ENCODE results near the gene TECR. TPM values are rescaled to one million over a fixed set of nuclear protein-coding genes. Genes with fewer than 3 reads are reported as not detected.

Gene TECR
- total and polyA plus RNA-seq, 2 of the 4 experiments (the other 2 are of a cell fraction) = 46.2 to 81.2 TPM

- Histone ChIP-seq H3K9me3 (ENCODE audit: control insufficient read depth, insufficient read depth, low read length) (no peaks in the 10 kb centered on the region), H3K9me1 (ENCODE audit: insufficient read depth, low read length) (no peaks in the 10 kb centered on the region), H4K20me1 (ENCODE audit: insufficient read depth, low read length) (peaks cover 18% of the 10 kb centered on the region), H2AFZ (replicated peaks; ENCODE audit: low read length, poor library complexity) (no peak overlapping the region), H3K56ac (ENCODE audit: extremely low read depth, insufficient read depth, low read length) (no peak overlapping the region), H4K91ac (ENCODE audit: insufficient read depth, low read depth, low read length) (no peak overlapping the region), H3K4ac (ENCODE audit: low read depth, low read length) (no peak overlapping the region), H2BK20ac (ENCODE audit: low read depth, low read length) (no peak overlapping the region), H4K8ac (ENCODE audit: low read depth in 2 of 2, low read length in 2 of 2) (no peak overlapping the region), H4K5ac (ENCODE audit: low read depth, low read length) (no peak overlapping the region), H3K4me2 (ENCODE audit: low read depth, low read length) (no peak overlapping the region), H3K18ac (ENCODE audit: low read depth, low read length) (no peak overlapping the region), H3K14ac (replicated peaks; ENCODE audit: low read depth, low read length) (no peak overlapping the region), H2BK15ac (ENCODE audit: low read depth, low read length) (no peak overlapping the region), H2AK9ac (replicated peaks; ENCODE audit: low read depth, low read length, poor library complexity) (no peak overlapping the region), H2BK5ac (ENCODE audit: low read depth, low read length, poor library complexity, severe bottlenecking) (no peak overlapping the region), H3K36me3 (ENCODE audit: control insufficient read depth, insufficient read depth, low read length) (peaks cover 19% of the 10 kb centered on the region), H3K9ac (ENCODE audit: low read depth, low read length) (no peak overlapping the region), H2AK5ac (ENCODE audit: low read depth, low read length) (no peak overlapping the region), H3K79me1 (ENCODE audit: low read depth in 1 of 2, low read length in 2 of 2) (peaks cover 14 to 58% of the 10 kb centered on the region in 2 experiments), H2BK120ac (ENCODE audit: low read depth, low read length) (no peak overlapping the region), H3K4me3 (ENCODE audit: insufficient read depth, low read depth, low read length) (no peak overlapping the region), H3K27ac (ENCODE audit: insufficient read depth, low read length) (no peak overlapping the region), H3K27me3 (ENCODE audit: control insufficient read depth, insufficient read depth, low read length) (no peaks in the 10 kb centered on the region), H3K23ac (ENCODE audit: low read depth, low read length) (no peak overlapping the region), H3K4me1 (ENCODE audit: control insufficient read depth, insufficient read depth, low read length) (no peaks in the 10 kb centered on the region)
- DNase-seq = peak; percentile 45
- CTCF ChIA-PET = interaction anchor here (1.1 to 1.2 kb wide), 2 partner anchors 9 to 18 kb away, joined by 3 to 4 read pairs; no protein-coding TSS in a partner anchor
- no TSS peak for BruUV-seq (replicated peaks)
- in situ Hi-C loops (cut with MboI; ENCODE audit: low sequenced_read_pairs) (no loop called here), intact Hi-C loops (cut with micrococcal nuclease) (loop anchor here (10.0 kb wide), 1 partner anchor 603 kb away; no protein-coding TSS in a partner anchor), dilution Hi-C loops (cut with HindIII; ENCODE audit: low sequenced_read_pairs, unreplicated experiment) (no loop called here)
- WGBS, 2 experiments (ENCODE audit: extremely low coverage in 2 of 2, insufficient read length in 1 of 2) = 87% methylated on average over 9 of the region's 16 CpGs; no CpG with 5 or more reads in 1 of the 2 experiments
- TF ChIP-seq BHLHE40 (IDR thresholded peaks at IDR 0.05; ENCODE audit: low read depth, low read length) (no peak), NFE2L2 (IDR thresholded peaks at IDR 0.05; ENCODE audit: low read depth, low read length) (no peak), USF2 (IDR thresholded peaks at IDR 0.05; ENCODE audit: low read depth, low read length) (no peak), RCOR1 (IDR thresholded peaks at IDR 0.05; ENCODE audit: insufficient replicate concordance, low read length) (no peak), MXI1 (IDR thresholded peaks at IDR 0.05; ENCODE audit: borderline replicate concordance, low read depth, low read length) (no peak), RFX5 (IDR thresholded peaks at IDR 0.05; ENCODE audit: low read depth, low read length) (no peak), SMC3 (IDR thresholded peaks at IDR 0.05; ENCODE audit: low read depth, low read length) (no peak), MAZ (IDR thresholded peaks at IDR 0.05; ENCODE audit: borderline replicate concordance, low read depth, low read length) (no peak), CTCF (conservative IDR thresholded peaks at IDR 0.05; ENCODE audit: low read depth, low read length) (no peak), POLR2A (IDR thresholded peaks at IDR 0.05; ENCODE audit: low read depth, low read length) (no peak)
- peak; percentile 40; the same call in 1 of the 2 replicates for ATAC-seq (ENCODE audit: low read depth)
- POLR2A ChIA-PET (ENCODE audit: unreplicated experiment) = no interaction called here
Measured at GRCh38 chr19:14487370-14488125, 41.8 kb upstream of the TECR start.

All from IMR-90 (cell line).